NCI-H1105 treated with DMSO at 0.1 percent for 48 hours (cell line): ENCODE data around the gene SHROOM1.
"Not testable (repeated sequence)": the region's sequence is repeated elsewhere in the genome, so short reads cannot be mapped to it uniquely, and the experiment has no call there.

Source experiments
- DNase-seq: peaks from one replicate; lab custom pipeline; 2025; lab: John Stamatoyannopoulos, UW

SHROOM1 gene

DNA sequence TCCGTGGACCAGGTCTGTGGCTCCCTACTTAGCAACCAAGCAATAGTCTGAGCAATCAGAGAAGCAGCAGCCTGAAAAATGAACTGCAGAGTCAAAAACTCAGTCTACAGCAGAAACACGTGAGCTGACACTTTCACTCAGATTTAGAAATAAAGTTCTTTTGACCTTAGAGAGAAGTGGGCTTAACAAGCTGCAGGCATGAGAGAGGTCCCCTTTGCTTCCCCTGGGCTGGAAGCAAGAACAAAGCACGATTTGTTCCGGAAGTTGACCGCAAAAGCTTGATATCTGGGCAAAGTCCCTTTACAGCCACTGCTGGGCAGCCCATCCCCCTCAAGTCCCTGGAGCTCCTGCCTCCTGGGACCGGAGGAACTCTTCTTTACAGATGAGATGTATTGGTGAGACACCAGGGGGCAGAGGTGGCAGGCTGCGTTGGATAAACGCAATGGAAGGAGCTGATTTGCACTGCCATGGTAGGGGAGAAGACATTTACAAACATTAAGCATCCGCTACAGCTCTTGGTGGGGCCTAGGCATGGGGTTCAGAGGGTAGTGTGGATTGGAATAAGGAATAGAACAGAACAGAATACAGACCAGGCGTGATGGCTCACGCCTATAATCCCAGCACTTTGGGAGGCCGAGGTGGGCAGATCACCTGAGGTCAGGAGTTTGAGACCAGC is 23.1 kb downstream of the SHROOM1 start:
- DNase-seq: no peak

DNA sequence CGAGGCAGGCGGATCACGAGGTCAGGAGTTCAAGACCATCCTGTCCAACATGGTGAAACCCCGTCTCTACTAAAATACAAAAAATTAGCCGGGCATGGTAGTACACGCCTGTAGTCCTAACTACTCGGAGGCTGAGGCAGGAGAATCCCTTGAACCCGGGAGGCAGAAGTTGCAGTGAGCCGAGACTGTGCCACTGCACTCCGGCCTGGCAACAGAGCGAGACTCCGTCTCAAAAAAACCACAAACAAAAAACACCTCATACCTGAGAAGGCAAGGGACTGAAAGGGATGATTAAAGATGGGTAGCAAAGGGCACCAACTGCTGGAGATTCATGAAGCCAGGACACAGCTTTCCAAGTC is 23.7 kb downstream of the SHROOM1 start:
- not testable (repeated sequence) for DNase-seq

DNA sequence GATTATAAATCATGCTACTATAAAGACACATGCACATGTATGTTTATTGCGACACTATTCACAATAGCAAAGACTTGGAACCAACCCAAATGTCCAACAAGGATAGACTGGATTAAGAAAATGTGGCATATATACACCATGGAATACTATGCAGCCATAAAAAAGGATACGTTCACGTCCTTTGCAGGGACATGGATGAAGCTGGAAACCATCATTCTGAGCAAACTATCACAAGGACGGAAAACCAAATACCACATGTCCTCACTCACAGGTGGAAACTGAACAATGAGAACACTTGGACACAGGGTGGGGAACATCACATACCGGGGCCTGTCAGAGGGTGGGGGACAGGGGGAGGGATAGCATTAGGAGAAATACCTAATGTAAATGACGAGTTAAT is 24.6 kb downstream of the SHROOM1 start:
- DNase-seq: not testable (repeated sequence)

DNA sequence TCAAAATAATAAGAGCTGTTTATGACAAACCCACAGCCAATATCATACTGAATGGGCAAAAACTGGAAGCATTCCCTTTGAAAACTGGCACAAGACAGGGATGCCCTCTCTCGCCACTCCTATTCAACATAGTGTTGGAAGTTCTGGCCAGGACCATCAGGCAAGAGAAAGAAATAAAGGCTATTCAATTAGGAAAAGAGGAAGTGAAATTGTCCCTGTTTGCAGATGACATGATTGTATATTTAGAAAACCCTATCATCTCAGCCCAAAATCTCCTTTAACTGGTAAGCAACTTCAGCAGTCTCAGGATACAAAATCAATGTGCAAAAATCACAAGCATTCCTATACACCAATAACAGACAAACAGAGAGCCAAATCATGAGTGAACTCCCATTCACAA is 26.2 kb downstream of the SHROOM1 start:
- DNase-seq: not testable (repeated sequence)

DNA sequence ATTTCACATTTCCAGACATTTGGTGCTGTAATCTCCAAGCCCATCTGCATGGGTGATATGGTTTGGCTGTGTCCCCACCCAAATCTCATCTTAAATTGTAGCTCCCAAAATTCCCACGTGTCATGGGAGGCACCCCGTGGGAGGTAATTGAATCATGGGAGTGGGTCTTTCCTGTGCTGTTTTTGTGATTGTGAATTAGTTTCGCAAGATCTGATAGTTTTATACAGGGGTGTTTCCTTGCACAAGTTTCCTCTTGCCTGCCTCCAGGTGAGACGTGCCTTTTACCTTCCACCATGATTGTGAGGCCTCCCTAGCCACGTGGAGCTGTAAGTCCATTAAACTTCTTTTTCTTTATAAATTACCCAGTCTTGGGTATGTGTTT is 27.8 kb downstream of the SHROOM1 start:
- DNase-seq: not testable (repeated sequence)

DNA sequence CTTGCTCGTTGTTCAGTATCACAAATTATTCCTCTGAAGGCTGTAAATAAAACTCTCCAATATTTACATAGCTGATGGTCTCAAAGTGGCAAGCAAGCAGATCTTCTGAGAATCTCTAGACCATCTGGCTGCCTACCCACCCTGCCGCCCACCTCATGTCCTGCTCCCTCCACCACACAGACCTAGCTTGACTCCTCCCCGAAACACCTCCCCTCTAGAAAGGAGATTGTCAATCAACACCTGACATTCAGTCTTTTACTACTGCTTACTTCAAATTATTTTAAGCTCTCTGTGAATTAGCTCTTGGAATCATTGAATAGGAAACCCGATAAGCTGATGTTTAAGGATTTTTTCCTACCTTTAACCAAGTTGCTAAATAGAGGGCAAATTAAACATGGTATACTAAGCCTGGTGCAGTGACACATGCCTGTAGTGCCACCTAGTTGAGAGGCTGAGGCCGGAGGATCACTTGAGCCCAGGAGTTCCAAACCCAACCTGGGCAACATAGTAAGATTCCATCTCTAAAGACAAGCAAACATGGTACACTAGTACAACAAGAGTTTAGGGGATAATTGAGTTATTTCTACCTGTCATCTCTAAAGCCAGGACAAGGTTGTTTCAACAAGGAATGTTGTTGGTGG is 28.3 kb downstream of the SHROOM1 start:
- DNase-seq: no peak

DNA sequence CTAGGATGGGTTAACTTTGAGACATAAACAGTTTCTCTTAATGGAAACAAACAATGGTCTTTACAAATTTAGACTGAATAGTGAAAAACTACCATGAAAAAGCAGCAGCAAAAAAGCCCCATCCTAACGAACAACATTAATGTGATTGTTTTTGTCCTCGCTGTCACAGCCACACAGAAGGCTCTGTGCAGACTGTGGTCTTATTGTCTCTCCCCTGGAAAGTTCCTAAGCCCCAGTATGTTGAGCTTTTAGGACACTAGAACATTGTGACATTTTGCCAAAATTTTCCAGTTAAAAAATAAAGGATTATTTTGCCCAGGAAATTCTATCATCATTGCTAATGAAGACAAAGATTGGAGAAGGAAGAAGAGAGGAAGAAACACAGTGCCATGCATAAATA is 29.9 kb downstream of the SHROOM1 start:
- no peak for DNase-seq

DNA sequence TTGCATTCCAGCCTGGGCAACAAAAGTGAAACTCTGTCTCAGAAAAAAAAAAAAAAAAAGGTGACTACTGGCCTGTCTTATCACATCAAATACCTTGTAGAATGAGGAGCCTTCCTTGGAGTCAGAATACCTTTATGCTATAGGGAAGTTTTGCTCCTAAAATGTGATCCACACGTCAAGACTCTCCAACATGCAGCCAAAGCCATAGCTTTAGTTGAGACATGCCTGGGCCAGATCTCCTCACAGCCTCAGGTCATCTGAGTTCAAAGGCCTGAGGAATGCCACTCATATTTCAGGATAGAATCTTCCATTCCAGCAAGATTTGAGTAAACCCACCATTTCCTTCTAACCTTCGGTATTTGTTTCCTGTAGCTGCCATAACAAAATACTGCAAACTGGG is 31.1 kb downstream of the SHROOM1 start:
- DNase-seq: no peak

DNA sequence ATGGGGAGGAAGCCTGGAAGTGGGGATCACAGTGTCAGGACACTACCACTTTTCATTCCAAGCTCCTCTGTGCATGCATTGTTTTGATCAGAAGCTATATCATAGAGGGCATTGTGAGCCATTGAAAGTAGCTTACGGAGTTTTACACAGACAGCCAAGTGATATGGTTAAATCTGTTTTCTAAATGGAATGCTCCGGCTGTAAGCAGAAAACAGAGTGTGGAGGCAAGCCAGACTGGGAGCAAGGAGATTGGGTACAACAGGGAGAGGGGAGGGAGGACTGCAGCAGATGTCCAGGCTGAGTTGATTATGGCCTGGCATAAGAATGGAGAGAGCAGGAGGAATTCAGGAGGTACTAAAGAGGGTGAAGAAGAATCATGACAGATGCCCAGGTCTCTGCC is 32.8 kb downstream of the SHROOM1 start:
- DNase-seq: no peak

DNA sequence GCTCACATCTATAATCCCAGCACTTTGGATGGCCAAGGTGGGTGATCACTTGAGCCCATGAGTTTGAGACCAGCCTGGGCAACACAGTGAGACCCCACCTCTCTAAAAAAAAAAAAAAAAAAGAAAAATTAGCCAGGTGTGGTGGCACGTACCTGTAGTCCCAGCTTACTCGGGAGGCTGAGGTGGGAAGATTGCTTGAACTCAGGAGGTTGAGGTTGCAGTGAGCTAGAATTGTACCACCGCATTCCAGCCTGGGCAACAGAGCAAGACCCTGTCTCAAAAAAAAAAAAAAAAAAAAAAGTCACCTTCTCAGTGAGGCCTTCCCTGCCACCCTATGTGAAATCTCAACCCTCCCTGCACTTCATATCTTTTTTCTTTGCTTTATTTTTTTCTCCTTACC is 39.4 kb downstream of the SHROOM1 start:
- no peak for DNase-seq

DNA sequence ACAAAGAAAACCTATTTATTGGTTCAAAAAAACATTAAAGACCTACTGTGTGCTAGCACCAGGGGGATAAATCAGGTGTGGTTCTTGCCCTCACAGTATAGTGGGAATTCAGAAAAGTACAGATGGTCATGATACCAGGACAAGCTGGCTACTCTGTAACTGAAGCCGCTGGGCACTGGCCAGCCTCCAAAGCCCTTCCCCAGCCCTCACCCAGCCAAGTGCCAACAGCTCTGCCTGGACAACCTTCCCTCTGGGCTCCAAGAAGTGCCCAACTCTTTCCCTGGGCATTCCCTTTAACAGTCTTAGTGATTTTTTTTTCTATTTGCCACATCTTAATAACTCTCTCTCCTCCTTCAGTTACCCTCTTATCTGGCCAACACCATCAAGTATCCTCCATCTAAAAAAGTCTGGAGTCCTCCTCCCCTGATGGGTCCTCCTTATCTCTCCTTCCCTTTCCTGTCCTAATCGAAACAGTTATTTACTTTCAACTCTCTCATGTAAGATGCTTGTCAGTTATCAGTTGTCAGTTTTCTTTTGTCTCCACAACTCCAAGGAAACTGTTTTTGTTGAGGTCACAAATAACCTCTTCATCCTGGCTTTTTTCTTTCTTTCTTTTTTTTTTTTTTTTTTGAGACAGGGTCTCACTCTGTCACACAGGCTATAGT is 40.1 kb downstream of the SHROOM1 start:
- DNase-seq: no peak

DNA sequence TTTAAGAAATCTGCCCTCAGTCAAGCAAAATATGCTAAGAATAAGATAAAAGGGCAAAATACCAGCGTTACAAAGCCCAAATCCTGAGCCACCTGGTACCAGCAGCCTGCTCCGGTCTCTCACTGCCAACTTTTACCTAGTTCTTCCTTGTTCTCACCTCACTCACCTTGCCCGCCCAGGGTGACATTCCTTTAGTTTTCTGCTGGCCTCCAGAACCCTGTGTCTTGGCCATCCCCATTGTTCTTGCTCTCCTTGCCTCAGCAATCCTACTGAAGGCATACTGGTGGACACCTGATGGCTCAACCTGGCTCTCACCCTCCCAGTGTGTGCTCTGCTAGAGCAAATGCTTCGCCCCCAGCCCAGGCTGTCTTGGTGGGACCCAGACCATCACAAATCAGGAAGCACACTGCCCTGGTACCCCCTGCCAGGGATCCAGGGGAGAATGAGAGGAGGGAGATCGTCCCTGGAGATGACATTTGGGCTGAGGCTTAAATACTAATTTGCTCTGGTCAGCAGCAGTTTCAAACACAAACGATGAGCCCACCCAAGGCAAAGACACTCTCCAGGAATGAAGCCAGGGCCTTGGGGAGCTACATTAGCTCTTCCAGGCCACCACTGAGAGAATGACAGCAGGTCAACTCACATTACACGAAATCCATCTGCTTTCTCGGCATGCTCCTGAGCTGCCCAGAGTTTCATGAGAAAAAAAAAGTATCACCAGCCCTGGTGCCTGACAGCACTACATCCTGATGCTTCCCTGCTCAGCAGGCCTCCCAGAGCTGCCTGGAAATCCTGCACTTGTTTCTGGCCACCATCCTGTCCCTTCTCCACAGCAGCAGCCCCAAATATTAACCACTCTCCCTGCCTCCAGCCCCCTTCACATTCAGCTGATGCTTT is 41.2 kb downstream of the SHROOM1 start:
- no peak for DNase-seq

DNA sequence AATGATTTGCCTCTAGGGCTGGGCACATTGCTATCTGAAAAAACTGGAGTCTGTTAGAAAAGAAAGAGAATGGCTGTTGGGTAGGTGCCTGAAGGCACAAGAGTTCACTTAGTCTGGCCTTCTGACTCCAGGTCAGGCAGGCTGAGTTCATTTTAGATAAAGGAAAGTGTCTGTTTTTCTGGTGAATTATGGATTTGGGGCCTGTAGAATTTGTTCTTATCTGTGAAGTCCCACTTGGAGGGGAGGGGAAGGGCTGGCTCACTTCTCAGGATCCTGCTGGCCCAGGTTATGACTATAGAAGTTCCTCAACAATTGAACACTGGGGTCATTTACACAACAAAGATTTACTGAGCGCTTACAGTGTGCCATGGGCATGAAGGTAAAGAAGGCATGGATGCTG is 41.9 kb downstream of the SHROOM1 start:
- DNase-seq: no peak

DNA sequence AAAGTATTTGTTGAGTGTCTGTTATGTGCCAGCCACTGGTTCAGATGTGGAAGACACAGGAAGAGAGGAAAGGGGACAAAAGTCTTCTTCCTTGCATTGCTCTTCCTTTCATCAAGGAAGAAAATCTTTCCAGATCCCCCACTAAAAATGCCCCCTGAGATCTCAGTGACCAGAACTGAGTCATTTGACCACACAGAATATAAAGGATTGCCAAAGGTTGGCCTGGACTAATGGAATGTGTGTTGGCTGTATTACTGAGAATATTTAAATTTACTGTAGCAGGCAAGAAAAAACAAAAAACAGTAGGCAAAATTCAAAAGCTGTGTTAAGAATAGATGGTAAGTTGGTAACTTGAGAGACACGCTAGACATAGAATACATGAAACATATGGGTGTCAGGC is 43.4 kb downstream of the SHROOM1 start:
- no peak for DNase-seq

DNA sequence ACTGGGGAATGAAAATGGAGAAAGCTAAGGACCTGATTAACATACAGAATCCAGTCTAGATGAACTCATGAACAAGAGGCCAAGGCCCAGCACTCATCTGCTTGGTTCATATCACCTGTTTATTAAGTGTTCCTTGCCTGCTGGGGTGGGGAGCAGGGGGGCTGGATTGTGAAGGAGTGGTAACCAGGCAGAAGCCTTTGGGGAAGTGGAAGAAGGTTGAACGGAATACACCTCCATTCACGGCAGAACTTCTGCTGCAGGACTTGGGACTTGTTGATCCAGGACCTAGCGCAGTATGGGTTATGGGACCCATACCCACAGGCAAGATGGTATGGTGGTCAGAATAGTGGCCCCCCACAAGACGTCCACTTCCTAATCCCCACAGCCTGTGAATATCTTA is 44.6 kb downstream of the SHROOM1 start:
- no peak for DNase-seq

DNA sequence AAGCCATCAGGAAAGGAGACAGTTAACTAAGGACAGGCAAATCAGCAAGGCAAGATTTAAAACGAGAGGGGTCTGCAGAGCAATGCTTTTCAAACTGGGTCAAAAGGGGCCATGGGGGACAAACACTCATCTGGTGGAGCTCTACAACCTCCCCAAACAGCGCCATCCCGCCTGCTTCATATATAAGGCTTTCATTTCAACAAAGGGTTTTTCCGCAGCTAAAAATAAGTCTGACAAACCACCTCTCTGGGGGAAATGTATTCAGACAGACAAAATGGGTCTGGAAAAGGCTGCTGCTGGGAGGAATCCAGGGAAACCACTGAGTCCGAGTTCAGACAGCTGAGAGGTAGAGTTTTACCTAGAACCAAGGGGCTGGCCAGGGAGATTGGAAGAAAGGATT is 45.1 kb downstream of the SHROOM1 start:
- no peak for DNase-seq

DNA sequence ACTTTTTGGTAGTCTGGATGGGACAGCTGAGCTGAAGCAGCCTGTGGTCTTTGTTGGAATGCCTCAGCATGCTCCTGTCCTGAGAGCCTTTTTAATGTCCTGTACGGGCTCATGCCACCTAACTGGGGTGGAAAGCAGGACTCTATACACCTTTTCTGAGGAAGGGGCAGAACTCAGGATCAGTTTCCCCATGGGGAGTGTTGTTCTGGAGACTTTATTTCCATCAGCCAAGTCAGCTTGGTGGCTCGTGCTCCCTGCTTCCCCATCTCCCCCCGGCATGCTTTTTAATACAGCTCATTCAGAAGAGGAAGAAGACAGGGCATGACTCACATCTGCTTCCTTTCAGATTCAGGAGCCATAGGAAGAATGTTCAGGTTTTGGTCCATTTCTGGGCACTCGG is 48.3 kb downstream of the SHROOM1 start:
- DNase-seq: no peak

DNA sequence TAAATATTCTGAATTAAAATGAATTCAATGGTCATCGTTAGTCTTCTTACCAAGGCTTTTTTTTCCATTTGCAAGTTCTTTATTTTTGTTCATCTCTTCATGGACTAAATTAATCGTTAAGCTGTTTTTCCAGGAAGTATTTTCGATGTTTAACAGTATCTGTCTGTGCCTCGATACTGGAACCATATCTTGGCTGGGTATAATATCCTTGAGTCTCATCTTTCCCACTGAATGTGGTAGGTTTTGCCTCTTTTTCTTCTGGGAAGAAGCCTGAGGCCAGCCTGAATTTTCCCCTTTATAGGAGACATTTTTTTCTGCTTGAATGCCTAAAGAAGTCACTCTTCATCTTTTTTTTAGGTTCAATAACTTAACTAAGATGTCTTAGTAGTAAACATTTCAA is 49.4 kb downstream of the SHROOM1 start:
- DNase-seq: no peak

DNA sequence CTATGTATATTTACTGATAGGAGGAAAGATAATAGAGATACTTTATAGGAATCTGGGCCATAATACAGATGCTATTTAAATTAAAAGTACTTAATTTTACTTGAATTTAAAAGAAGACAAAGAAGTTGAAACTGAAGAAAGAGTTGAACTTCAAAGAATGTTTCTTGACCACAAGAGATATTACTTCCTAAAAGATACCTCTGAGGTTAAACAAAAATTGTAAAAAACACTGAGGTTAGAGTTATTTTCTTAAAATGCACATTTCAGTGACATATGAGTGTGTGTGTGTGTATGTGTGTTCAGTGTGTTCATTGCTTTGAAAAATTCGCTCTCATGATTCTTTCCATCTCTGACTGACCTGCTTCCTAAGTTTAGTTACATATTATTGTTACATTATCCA is 49.9 kb downstream of the SHROOM1 start:
- DNase-seq: no peak

DNA sequence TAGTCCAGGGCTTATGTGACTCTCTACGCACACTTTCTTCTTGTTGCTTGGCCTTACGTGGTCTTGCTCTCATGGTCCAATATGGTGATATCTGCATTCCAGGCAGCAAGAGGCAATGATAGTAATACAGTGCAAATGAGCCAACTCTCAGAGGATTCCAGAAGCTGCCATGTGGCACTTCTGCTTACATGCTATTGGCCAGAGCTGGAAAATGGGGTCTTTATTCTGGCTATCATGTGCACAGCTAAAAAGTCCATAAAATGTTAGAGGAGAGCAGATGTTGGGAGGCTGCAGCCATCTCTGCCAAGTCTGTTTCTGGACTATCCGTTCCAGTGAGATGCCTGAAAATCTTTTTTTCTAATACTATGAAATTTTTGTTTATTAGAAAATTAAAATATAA is 50.5 kb downstream of the SHROOM1 start:
- no peak for DNase-seq

DNA sequence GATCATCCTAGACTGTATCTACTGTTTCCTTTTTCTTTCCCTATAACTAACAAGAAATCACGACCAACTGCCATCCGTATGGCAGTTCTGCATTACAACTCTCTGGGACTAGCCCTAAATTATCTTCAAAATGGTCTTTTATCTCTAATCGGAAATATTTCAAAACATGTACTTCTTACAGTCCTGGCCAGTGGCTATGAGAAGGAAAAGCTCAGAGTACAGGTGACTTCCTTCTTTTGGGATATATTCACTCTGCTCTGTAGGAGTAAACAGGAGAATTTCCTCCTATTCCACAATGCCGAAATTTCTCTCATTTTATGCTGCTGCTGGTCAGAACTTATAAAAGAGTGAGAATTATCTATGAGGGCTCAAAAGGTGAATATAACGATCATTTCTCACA is 51.6 kb downstream of the SHROOM1 start:
- no peak for DNase-seq

DNA sequence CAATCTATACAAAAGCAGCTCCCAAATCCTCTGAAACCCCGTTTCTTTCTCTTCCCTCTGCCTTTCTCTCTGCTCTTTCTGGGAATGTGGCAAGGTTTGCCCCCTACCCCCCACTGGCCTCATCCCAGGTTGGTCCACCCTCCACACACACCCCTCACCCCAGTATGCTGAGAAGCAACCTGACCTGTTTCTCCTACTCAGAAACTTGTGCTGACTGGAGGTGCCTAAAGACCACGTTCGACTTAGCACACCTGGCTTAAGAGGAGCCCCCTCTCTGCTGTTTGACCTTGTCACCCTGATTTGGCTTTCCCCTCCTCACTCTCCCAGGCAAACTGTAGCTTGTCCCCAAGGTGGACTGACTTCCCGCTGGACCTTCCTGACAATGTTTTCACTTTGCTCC is 52.3 kb downstream of the SHROOM1 start:
- DNase-seq: no peak
